BLaER1 treated with 17β-estradiol and CSF1 and Interleukin-3, amounts not matched to agents 10 nM and 100 nM (cell line): Measurements from ENCODE around the gene RSAD2.

Experiments used
- H3K27ac ChIP-seq, 11 experiments: shearing (Covaris generic); formaldehyde crosslinking; 2 replicates each; pipeline ENCODE4 v1.8.1; 2022
- H3K27me3 ChIP-seq, 11 experiments: shearing (Covaris generic); formaldehyde crosslinking; 2 replicates each; pipeline ENCODE4 v1.8.1; 2022
- H3K36me3 ChIP-seq, 11 experiments: shearing (Covaris generic); formaldehyde crosslinking; 2 replicates each; pipeline ENCODE4 v1.8.1; 2022
- H3K4me1 ChIP-seq, 10 experiments: shearing (Covaris generic); formaldehyde crosslinking; 2 replicates each; pipeline ENCODE4 v1.8.1; 2022
- H3K4me2 ChIP-seq, 11 experiments: shearing (Covaris generic); formaldehyde crosslinking; 2 replicates each; pipeline ENCODE4 v1.8.1; 2022
- H3K4me3 ChIP-seq, 10 experiments: shearing (Covaris generic); formaldehyde crosslinking; 2 replicates each; pipeline ENCODE4 v1.8.1; 2022
- H3K9ac ChIP-seq, 11 experiments: shearing (Covaris generic); formaldehyde crosslinking; 2 replicates each; pipeline ENCODE4 v1.8.1; 2022
- H3K9me3 ChIP-seq, 11 experiments: shearing (Covaris generic); formaldehyde crosslinking; replicated peaks in 1 of 11; 2 replicates each; pipeline ENCODE4 v1.8.1; 2022
- H4K20me1 ChIP-seq, 11 experiments: shearing (Covaris generic); formaldehyde crosslinking; 2 replicates each; pipeline ENCODE4 v1.8.1; 2022
- Cebpa-rat ChIP-seq, 11 experiments: shearing (Covaris generic); IDR thresholded peaks; 2 replicates each; pipeline ENCODE4 v1.8.1; 2022

Gene RSAD2

DNA sequence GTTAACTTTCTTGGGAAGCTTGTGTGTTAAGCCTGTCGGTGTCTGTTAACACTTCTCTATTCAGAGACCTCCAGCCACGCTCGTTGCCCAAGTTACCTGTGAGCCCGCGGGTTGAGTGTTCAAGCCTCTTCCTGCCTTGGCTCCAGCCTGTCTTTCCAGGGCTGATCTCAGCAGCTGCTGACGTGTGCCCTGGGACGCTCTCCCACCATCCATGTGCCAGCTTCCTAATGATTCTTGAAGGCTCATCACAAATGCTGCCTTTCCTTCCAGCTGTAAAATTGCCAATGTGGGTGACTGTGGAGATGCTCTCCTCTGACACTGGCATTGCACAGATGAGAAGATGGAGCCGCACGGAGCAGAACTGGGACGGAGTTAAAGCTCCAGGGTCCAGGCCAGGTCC is 45.7 kb downstream of the RSAD2 start:
- Histone ChIP-seq H3K27ac (no peak overlapping the region), H3K27me3 (peaks cover 0 to 14% (median 0%) of the 10 kb centered on the region in 11 experiments; a peak in 6 of 22 replicates), H3K9me3 (peaks cover 4 to 18% (median 11%) of the 10 kb centered on the region in 11 experiments; a peak in 20 of 22 replicates), H4K20me1 (peaks cover 0 to 10% (median 0%) of the 10 kb centered on the region in 11 experiments; a peak in 5 of 22 replicates), H3K4me3 (no peak overlapping the region), H3K9ac (no peak overlapping the region), H3K4me2 (peak overlapping the region in 5 of 11 experiments; percentile 24 to 83 (median 77); a peak in 7 of 22 replicates), H3K36me3 (peaks cover 0 to 11% (median 6%) of the 10 kb centered on the region in 11 experiments; a peak in 8 of 22 replicates), H3K4me1 (peaks cover 21 to 91% (median 75%) of the 10 kb centered on the region in 10 experiments)
- no peak for TF ChIP-seq Cebpa-rat (IDR thresholded peaks at IDR 0.05)

DNA sequence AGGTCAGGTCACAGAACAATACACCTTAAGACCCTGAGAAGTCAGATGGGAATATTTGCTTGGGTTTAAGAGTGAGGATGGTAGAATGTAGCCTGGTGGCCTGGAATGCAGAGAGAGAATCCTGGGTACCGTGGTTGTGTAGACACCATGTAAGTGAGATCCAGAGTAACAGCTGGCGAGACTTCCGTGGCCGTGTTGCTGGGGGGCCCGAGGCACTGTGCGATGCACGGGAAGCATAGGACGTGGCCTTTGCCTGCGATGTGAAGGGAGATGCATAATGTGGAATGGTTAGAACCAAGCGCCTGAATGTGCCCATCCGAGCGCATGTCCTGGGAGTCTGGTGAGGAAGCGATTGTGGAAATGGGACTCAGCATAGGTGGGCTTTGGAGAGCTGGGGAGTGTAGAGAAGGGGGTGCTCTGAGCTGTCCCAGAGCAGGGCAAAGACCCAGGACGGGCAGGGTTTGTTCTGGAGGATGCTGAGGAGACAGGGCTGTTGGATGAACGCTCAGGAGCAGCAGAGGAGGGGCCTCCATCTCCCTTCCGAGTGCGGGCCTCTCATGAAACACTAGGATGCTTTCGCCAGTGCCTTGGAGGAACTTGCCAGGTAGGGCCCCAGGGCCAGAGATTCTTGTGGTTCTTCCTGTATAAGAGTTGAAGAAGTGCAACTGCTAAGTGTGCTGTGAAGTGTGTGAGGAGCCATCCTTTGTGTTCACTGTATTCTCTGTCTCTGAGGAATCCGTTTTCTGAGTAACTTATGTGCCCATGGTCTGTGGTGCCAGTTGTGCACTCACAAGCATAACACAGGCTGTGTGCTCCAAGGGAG is 46.7 kb downstream of the RSAD2 start:
- H3K27ac ChIP-seq = peak overlapping the region in 4 of 11 experiments; percentile 32 to 48 (median 34); a peak in 6 of 22 replicates
- no peak for TF ChIP-seq Cebpa-rat (IDR thresholded peaks at IDR 0.05)
- peaks cover 4 to 16% (median 13%) of the 10 kb centered on the region in 11 experiments; a peak in 20 of 22 replicates for H3K9me3 ChIP-seq
- H4K20me1 ChIP-seq = peaks cover 0 to 7% (median 0%) of the 10 kb centered on the region in 11 experiments; a peak in 3 of 22 replicates
- H3K4me3 ChIP-seq = no peak overlapping the region
- H3K36me3 ChIP-seq = peaks cover 0 to 14% (median 8%) of the 10 kb centered on the region in 11 experiments; a peak in 8 of 22 replicates
- peaks cover 18 to 93% (median 78%) of the 10 kb centered on the region in 10 experiments for H3K4me1 ChIP-seq
- peak overlapping the region in 4 of 11 experiments; percentile 16 to 48 (median 28); a peak in 4 of 22 replicates for H3K9ac ChIP-seq
- H3K27me3 ChIP-seq = peaks cover 0 to 6% (median 0%) of the 10 kb centered on the region in 11 experiments; a peak in 4 of 22 replicates
- peak overlapping the region in 10 of 11 experiments; percentile 12 to 83 (median 69); a peak in 18 of 22 replicates for H3K4me2 ChIP-seq

DNA sequence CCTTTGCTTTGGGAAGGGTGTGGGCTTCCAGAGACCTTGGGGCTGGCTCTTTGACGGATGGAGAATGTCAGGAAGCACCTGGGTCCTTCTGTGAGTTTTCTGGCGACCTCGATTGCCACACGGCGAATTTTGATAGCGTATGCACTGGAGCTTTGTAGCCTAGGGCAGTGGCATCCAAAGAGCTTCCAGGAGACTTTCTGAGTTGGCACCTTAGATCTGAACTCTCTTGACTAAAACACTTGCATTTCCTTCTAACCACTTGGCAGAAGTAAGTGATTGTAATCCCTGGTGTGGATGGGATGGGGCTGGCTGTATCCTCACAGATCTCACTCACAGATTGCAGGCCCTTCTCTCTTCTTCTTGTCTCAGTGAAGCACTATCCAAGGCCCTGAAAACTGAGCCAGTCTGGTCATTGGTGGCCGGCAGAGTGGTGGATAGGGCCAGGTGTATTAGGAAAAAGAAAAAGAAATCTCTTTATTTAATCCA is 47.4 kb downstream of the RSAD2 start:
- Histone ChIP-seq H3K4me3 (no peak overlapping the region; a peak in 1 of 20 replicates), H3K9ac (peak overlapping the region in 5 of 11 experiments; percentile 4 to 48 (median 22); a peak in 4 of 22 replicates), H3K27me3 (peaks cover 0 to 4% (median 0%) of the 10 kb centered on the region in 11 experiments; a peak in 3 of 22 replicates), H4K20me1 (peaks cover 0 to 7% (median 0%) of the 10 kb centered on the region in 11 experiments; a peak in 2 of 22 replicates), H3K4me1 (peaks cover 18 to 93% (median 77%) of the 10 kb centered on the region in 10 experiments), H3K4me2 (peak overlapping the region; percentile 5 to 83 (median 67); a peak in 18 of 22 replicates), H3K9me3 (peaks cover 4 to 16% (median 13%) of the 10 kb centered on the region in 11 experiments; a peak in 20 of 22 replicates), H3K36me3 (peaks cover 0 to 14% (median 8%) of the 10 kb centered on the region in 11 experiments; a peak in 8 of 22 replicates), H3K27ac (peak overlapping the region in 4 of 11 experiments; percentile 32 to 48 (median 34); a peak in 7 of 22 replicates)
- TF ChIP-seq Cebpa-rat (IDR thresholded peaks at IDR 0.05) = no peak

DNA sequence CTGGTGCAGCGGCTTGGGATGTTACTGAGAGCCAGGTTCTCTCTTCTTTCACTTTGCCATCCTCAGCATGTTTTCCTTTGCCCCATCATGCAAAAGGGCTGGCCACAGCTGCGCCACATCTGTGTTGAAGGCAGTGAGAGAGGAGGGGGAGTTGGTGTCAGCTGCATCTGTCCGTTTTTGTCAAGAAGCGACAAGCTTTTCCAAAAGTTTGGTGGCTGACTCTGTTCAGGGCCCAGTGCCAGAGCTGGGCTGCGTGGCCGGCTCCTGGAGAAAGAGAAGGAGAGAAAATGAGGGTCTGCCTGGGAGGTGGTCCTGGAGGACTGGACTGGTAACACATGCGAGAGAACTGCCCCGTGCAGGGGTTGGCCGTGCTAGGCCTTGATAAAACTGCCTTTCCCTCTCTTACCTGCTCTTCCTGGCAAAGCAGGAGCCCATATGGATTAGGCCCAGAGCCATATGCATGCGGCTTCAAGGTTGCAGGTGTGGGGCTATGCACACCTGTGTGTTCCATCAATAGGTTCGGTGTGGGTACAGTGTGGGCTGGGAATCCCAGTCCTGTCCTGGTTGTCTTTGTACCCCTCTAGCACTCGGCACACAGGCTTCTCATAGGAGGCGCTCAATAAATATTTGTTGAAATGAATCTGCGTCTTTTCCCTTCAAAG is 48.6 kb downstream of the RSAD2 start:
- Histone ChIP-seq H4K20me1 (peaks cover 0 to 7% (median 0%) of the 10 kb centered on the region in 11 experiments; a peak in 2 of 22 replicates), H3K27me3 (no peaks in the 10 kb centered on the region; a peak in 1 of 22 replicates), H3K9ac (peak overlapping the region in 1 of 11 experiments; percentile 32; a peak in 1 of 22 replicates), H3K9me3 (peaks cover 4 to 16% (median 13%) of the 10 kb centered on the region in 11 experiments; a peak in 20 of 22 replicates), H3K4me1 (peaks cover 17 to 84% (median 70%) of the 10 kb centered on the region in 10 experiments), H3K27ac (peak overlapping the region in 1 of 11 experiments; percentile 20; a peak in 1 of 22 replicates), H3K4me2 (peak overlapping the region in 9 of 11 experiments; percentile 44 to 83 (median 71); a peak in 17 of 22 replicates), H3K36me3 (peaks cover 0 to 14% (median 8%) of the 10 kb centered on the region in 11 experiments; a peak in 8 of 22 replicates), H3K4me3 (no peak overlapping the region)
- no peak for TF ChIP-seq Cebpa-rat (IDR thresholded peaks at IDR 0.05)

DNA sequence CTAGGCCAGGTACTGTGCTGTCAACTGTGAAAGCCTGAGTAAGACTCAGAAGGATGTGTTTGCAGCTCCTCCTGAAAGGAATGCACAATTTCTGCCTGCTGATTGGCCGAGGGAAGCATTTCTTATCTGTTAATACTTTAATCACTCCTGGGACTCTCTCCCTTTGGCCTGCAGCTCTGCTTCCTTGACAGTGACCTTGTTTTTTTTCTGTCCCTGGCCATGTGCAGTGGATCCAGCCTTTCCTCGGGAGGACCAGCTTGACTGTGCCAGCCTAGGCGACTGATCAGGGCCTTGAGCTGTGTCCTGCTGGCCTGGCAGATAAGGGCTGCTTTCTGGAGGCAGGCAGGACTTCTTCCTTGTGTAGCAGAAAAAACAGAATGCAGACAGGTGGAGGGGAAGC is 49.6 kb downstream of the RSAD2 start:
- Histone ChIP-seq H3K4me3 (no peak overlapping the region), H3K27ac (no peak overlapping the region), H3K9ac (no peak overlapping the region), H3K4me2 (peak overlapping the region in 4 of 11 experiments; percentile 67 to 83 (median 76); a peak in 6 of 22 replicates), H3K4me1 (peaks cover 17 to 77% (median 63%) of the 10 kb centered on the region in 10 experiments), H4K20me1 (peaks cover 0 to 7% (median 0%) of the 10 kb centered on the region in 11 experiments; a peak in 2 of 22 replicates), H3K27me3 (no peaks in the 10 kb centered on the region; a peak in 1 of 22 replicates), H3K9me3 (peaks cover 7 to 18% (median 14%) of the 10 kb centered on the region in 11 experiments; a peak in 20 of 22 replicates), H3K36me3 (peaks cover 0 to 14% (median 8%) of the 10 kb centered on the region in 11 experiments; a peak in 8 of 22 replicates)
- TF ChIP-seq Cebpa-rat (IDR thresholded peaks at IDR 0.05) = no peak

DNA sequence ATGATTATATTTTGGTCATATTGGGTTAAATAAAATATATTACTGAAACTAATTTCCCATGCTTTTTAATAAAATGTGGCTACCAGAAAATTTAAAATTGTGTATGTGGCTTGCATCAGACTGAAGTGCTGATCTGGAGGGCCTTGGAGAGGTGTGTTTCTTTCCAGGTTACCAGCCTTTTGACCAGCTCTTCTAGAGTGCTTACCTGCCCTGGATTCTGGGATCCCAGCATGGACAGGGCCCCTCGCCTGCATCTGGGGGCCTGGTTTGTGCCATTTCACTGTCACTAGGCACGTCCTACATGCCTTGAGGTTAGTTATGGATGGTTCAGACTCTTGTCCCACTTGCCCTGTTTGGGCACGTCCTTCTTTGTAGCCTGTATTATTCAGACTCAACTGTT is 50.2 kb downstream of the RSAD2 start:
- Histone ChIP-seq H3K27ac (no peak overlapping the region), H3K9ac (no peak overlapping the region), H3K4me3 (no peak overlapping the region), H3K4me2 (no peak overlapping the region), H3K4me1 (peaks cover 17 to 72% (median 58%) of the 10 kb centered on the region in 10 experiments), H3K27me3 (no peaks in the 10 kb centered on the region; a peak in 1 of 22 replicates), H3K9me3 (peaks cover 7 to 19% (median 14%) of the 10 kb centered on the region in 11 experiments; a peak in 20 of 22 replicates), H3K36me3 (peaks cover 0 to 14% (median 8%) of the 10 kb centered on the region in 11 experiments; a peak in 8 of 22 replicates), H4K20me1 (peaks cover 0 to 7% (median 0%) of the 10 kb centered on the region in 11 experiments; a peak in 2 of 22 replicates)
- TF ChIP-seq Cebpa-rat (IDR thresholded peaks at IDR 0.05) = no peak

DNA sequence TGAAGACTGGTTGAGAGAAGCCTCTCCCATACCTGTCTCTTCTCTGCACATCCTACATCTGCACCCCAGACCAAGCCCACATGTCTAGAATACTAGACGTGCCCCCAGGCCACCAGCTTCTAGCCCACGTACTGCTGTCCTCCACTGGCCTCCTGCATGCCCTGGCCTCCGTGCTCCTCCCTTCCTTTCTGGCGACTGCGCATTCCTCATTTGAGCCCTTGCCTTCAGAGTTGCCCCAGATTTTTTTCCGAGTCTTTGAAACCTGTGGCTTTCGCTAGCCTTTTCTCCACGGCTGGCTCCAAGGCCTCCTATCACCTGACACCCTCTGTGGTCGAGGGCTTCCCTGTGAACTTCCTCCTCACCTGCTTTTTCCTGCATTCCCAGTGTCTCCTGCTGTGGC is 50.9 kb downstream of the RSAD2 start:
- Histone ChIP-seq H3K36me3 (peaks cover 0 to 14% (median 8%) of the 10 kb centered on the region in 11 experiments; a peak in 8 of 22 replicates), H3K9ac (no peak overlapping the region), H3K4me1 (peaks cover 17 to 67% (median 51%) of the 10 kb centered on the region in 10 experiments), H3K27ac (no peak overlapping the region), H3K4me2 (peak overlapping the region in 8 of 11 experiments; percentile 5 to 68 (median 24); a peak in 8 of 22 replicates), H4K20me1 (peaks cover 0 to under 1% (median 0%) of the 10 kb centered on the region in 11 experiments; a peak in 1 of 22 replicates), H3K27me3 (no peaks in the 10 kb centered on the region; a peak in 1 of 22 replicates), H3K9me3 (peaks cover 7 to 19% (median 14%) of the 10 kb centered on the region in 11 experiments; a peak in 20 of 22 replicates), H3K4me3 (no peak overlapping the region)
- TF ChIP-seq Cebpa-rat (IDR thresholded peaks at IDR 0.05) = no peak
